Thymus (tissue), 14 donors: Measurements from ENCODE around the gene RPS6KL1. TPM values are rescaled to one million over a fixed set of nuclear protein-coding genes. Genes with fewer than 3 reads are reported as not detected.
A peak's percentile ranks its signal among the peaks of the same experiment; 100 is the strongest.

ENCODE experiments used
- DNase-seq, 9 donors: peaks; one replicate each; pipeline ENCODE4 v3.0.0-alpha.2; 2013; ENCODE audit warnings: low spot score in 9 of 9, low read depth in 6 of 9, missing footprints in 1 of 9
- H3K27ac ChIP-seq, 2 donors: one replicate each; pipeline ENCODE4 v1.5.1; 2013; ENCODE audit warnings: control low read depth in 1 of 2, low read depth in 1 of 2, low read length in 1 of 2, mild to moderate bottlenecking in 1 of 2, moderate library complexity in 1 of 2
- H3K27me3 ChIP-seq, 2 donors: one replicate each; pipeline ENCODE4 v1.5.1; 2013; ENCODE audit warnings: low read length in 1 of 2; ENCODE audit not compliant: control insufficient read depth in 2 of 2, insufficient read depth in 1 of 2
- H3K36me3 ChIP-seq, 2 donors: one replicate each; pipeline ENCODE4 v1.5.1; 2013; ENCODE audit warnings: low read length in 1 of 2, mild to moderate bottlenecking in 1 of 2, moderate library complexity in 1 of 2; ENCODE audit not compliant: control insufficient read depth in 2 of 2, insufficient read depth in 2 of 2
- H3K4me1 ChIP-seq, 2 donors: one replicate each; pipeline ENCODE4 v1.5.1; 2013; ENCODE audit warnings: low read length in 2 of 2; ENCODE audit not compliant: control insufficient read depth in 2 of 2, insufficient read depth in 2 of 2
- H3K4me3 ChIP-seq, 2 donors: one replicate each; pipeline ENCODE4 v1.5.1; 2013; ENCODE audit warnings: low read length in 2 of 2, control low read depth in 1 of 2, mild to moderate bottlenecking in 1 of 2
- H3K9me3 ChIP-seq, 2 donors: one replicate each; pipeline ENCODE4 v1.5.1; 2013; ENCODE audit warnings: low read length in 1 of 2, mild to moderate bottlenecking in 1 of 2; ENCODE audit not compliant: control insufficient read depth in 2 of 2, insufficient read depth in 1 of 2
- WGBS: extraction: QIAGEN DNeasy Blood & Tissue Kit; methylation state at CpG from one replicate; pipeline ENCODE4 v1.1.7; 2013; 5-methylcytosine and 5-hydroxymethylcytosine counted together
- long read RNA-seq, 10 donors: transcript quantifications; one replicate each; lab custom pipeline, GENCODE V29; 2026
- polyA plus RNA-seq: library from polyadenylated mRNA; stranded (reverse); fragments of 200-250 nt; gene quantifications from one replicate; pipeline ENCODE4 v1.2.3, GENCODE V29; 2013
- total RNA-seq: library from RNA; stranded (reverse); fragments of 120-200 nt; gene quantifications from one replicate; pipeline ENCODE4 v1.2.4, GENCODE V29; 2013
- donor health status: healthy.

The RPS6KL1 gene, protein sequence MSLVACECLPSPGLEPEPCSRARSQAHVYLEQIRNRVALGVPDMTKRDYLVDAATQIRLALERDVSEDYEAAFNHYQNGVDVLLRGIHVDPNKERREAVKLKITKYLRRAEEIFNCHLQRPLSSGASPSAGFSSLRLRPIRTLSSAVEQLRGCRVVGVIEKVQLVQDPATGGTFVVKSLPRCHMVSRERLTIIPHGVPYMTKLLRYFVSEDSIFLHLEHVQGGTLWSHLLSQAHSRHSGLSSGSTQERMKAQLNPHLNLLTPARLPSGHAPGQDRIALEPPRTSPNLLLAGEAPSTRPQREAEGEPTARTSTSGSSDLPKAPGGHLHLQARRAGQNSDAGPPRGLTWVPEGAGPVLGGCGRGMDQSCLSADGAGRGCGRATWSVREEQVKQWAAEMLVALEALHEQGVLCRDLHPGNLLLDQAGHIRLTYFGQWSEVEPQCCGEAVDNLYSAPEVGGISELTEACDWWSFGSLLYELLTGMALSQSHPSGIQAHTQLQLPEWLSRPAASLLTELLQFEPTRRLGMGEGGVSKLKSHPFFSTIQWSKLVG
- total RNA-seq (3.4 TPM), polyA plus RNA-seq (0.91 TPM)
- long read RNA-seq, donor 1 = 0 reads
- long read RNA-seq, donor 2 = 0 reads
- long read RNA-seq, donor 3 = 0 reads
- long read RNA-seq, donor 4 = 0 reads
- long read RNA-seq, donor 5 = 0 reads
- long read RNA-seq, donor 6 = 0 reads
- long read RNA-seq, donor 7 = 0 reads
- long read RNA-seq, donor 8 = 0 reads
- long read RNA-seq, donor 9 = 0 reads
- long read RNA-seq, donor 10, partial matches to known transcripts = 0 of 1 reads
- long read RNA-seq, donor 10, other reads (novel, unspliced or antisense) = 0 of 1 reads

GRCh38 chr14:74922752-74923401, at the start of gene RPS6KL1:
RPS6KL1 (minus strand) TSS chr14:74923260; CDS start chr14:74921541, 1,719 bp downstream.
- WGBS = 20% methylated on average over 51 of the region's 51 CpGs
- Histone ChIP-seq H3K27me3 (peaks cover 0 to 8% of the 10 kb centered on the region in 2 donors), H3K36me3 (no peaks in the 10 kb centered on the region), H3K9me3 (no peaks in the 10 kb centered on the region), H3K4me3 (peak within 1 kb of the TSS; percentile 49 to 52), H3K27ac (no peak within 1 kb of the TSS), H3K4me1 (peaks cover 0 to 13% of the 10 kb centered on the region in 2 donors)
- peak in 7 of 9 donors; percentile 44 to 83 (median 73) for DNase-seq

- Histone ChIP-seq H3K4me3 (no peak overlapping the region), H3K4me1 (peaks cover 5 to 17% of the 10 kb centered on the region in 2 donors), H3K27ac (no peak overlapping the region), H3K9me3 (no peaks in the 10 kb centered on the region), H3K36me3 (no peaks in the 10 kb centered on the region), H3K27me3 (no peaks in the 10 kb centered on the region)
- DNase-seq = no peak
- 93% methylated on average over 1 of the region's 1 CpG for WGBS
Observed at GRCh38 chr14:74968811-74969210, 45.8 kb upstream of the RPS6KL1 start.

DNA sequence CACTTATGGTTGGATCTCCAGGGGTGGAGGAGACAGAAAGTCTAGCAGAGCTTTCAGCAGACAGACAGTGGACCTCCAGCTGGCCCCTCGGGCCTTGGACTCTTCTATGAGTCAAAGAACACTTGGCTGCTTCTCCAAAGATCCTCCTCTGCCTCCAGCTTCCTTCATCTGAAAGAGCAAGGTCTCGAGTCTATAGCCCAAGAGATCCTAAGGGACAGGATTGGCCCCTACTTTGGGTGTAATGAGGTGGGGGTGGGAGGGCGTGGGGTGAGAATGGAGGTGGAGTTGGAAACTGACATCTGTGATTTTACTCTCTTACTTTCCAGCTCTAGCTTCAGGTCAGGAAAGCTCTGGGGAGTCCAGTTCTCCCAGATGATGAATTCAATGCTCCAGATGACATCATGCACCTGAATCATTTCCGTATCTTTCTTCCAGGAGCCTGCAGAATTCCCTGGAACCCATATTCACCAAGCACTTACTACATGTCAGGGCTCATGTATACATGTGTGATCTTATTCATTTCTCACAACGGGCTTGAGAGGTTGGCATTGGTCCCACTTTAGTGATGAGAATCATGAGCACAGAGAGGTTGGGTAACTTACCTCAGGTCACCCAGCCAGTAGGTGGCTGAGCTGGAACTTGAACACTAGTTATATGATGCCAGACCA, 42.6 kb upstream of the RPS6KL1 start:
- WGBS = 96% methylated on average over 5 of the region's 5 CpGs
- DNase-seq = no peak

DNA sequence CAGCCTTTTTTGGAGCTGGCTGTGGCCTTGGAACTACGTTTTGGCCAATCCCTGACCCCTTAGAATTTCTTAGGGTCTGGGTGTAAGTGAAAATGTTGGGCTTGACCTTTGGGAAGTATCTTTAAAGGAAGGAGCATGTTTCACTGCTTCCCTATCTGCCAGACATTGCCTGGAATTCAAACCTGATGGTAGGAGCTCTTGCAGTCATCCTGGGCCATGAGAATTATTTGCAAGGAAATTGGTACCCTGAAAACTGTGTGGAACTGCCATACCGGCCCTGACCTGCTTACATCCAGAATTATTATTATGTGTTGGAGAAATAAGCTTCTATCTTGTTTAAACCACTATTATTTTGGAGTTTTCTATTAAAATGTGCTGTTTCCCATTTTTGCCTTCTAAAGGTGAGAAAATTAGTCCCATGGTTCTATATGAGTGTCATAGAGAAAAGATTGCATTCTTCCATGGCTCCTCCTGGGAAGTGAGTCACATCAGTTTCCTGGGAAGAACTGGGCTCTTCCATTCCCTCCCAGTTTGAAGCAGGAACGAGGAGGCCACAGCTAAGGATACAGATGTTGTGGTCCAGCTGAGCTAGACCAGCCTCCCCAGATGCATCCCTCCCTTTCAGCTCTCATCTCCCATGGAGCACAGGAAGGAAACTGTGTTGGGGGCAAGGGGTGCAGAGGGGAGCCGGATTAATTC, 41.9 kb upstream of the RPS6KL1 start:
- no peak for DNase-seq
- Histone ChIP-seq H3K27me3 (no peaks in the 10 kb centered on the region), H3K4me1 (peaks cover 0 to 25% of the 10 kb centered on the region in 2 donors), H3K4me3 (no peak overlapping the region), H3K27ac (no peak overlapping the region), H3K36me3 (no peaks in the 10 kb centered on the region), H3K9me3 (no peaks in the 10 kb centered on the region)
- 68% methylated on average over 4 of the region's 4 CpGs for WGBS

More for the DNA sequence above, 42.6 kb upstream of the RPS6KL1 start:
- Histone ChIP-seq H3K36me3 (no peaks in the 10 kb centered on the region), H3K27ac (no peak overlapping the region), H3K4me1 (peaks cover 0 to 25% of the 10 kb centered on the region in 2 donors), H3K4me3 (no peak overlapping the region), H3K27me3 (no peaks in the 10 kb centered on the region), H3K9me3 (no peaks in the 10 kb centered on the region)

DNA sequence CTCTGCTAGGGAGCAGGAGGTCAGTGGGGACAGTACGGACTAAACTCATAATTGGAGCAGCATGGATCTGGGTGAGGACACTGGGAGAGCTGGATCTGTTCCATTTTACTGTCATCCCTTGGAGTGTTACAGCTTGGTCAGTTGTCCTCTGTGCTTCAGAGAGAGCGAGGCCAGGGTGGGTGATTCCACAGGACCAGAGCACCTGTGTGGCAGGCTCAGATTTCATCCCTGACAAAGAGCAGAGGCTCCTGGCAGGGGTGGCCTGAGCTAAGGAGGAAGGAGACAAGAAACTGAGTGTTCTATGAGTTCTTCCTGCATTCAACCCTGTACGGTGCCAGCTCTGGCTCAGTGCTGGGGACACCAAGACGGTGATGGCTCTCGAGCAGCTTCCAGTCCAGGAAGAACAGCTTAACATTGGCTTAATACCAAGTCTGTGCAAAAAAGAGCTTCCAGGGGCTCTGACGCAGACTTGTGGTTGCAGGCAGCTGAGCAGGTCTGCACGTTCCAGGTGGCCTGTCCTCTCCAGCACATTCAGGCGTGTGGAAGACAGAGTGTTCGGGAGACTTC, 40.7 kb upstream of the RPS6KL1 start:
- Histone ChIP-seq H3K27ac (no peak overlapping the region), H3K4me1 (peaks cover 0 to 25% of the 10 kb centered on the region in 2 donors), H3K4me3 (no peak overlapping the region), H3K9me3 (no peaks in the 10 kb centered on the region), H3K27me3 (no peaks in the 10 kb centered on the region), H3K36me3 (no peaks in the 10 kb centered on the region)
- DNase-seq = peak in 1 of 9 donors; percentile 33
- WGBS = 47% methylated on average over 9 of the region's 9 CpGs

DNA sequence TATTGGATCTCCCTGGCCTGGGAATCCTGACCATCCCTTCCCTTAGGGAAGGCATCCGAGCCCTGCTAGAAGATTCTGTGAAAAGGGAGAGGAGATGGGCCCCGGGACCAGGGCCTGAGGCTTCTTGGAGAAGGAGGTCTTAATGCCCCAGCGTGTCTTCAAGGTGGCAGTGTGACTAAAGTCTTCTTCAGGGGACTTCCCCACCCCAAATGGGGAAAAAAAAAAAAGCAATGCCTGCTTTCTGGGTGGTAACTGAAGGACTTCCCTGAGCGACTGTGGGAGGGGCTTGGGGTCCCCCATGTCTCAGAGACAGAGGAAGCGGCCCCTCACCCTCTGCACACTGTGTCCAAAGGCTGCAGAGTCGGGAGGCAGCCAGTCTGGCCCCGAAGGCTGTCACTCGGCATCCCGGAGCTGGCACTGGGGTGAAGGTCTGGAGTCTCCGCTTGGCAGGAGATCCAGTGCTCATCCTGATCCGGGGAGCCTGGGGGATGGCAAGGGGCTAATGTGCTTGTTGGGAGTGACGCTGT, 40.2 kb upstream of the RPS6KL1 start:
- no peaks in the 10 kb centered on the region for H3K9me3 ChIP-seq
- DNase-seq = no peak
- WGBS = 85% methylated on average over 12 of the region's 12 CpGs
- H3K36me3 ChIP-seq = no peaks in the 10 kb centered on the region
- H3K27me3 ChIP-seq = no peaks in the 10 kb centered on the region
- no peak overlapping the region for H3K27ac ChIP-seq
- H3K4me3 ChIP-seq = no peak overlapping the region
- peaks cover 0 to 25% of the 10 kb centered on the region in 2 donors for H3K4me1 ChIP-seq

DNA sequence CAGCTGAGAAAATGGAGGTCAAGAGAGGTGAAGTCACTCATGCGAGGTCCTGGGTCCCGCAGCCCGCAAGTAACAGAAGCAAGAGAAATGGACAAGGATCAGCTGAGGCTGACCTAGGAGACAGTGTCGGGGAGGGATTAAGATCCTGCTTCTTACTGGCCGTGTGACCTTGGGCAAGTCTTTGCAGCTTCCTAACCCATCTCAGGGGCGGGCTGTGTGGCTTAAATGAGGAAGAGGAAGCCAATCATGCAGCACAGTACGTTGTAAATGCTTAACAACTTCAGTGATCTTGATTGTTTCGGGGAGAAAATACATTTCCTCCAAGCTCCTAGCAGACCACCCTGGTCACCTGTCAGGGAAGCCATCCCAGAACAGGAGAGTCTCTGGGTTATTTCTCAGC, 39.4 kb upstream of the RPS6KL1 start:
- Histone ChIP-seq H3K36me3 (no peaks in the 10 kb centered on the region), H3K4me1 (peaks cover 0 to 25% of the 10 kb centered on the region in 2 donors), H3K9me3 (no peaks in the 10 kb centered on the region), H3K27ac (no peak overlapping the region), H3K27me3 (no peaks in the 10 kb centered on the region), H3K4me3 (no peak overlapping the region)
- DNase-seq = no peak
- 76% methylated on average over 8 of the region's 8 CpGs for WGBS

DNA sequence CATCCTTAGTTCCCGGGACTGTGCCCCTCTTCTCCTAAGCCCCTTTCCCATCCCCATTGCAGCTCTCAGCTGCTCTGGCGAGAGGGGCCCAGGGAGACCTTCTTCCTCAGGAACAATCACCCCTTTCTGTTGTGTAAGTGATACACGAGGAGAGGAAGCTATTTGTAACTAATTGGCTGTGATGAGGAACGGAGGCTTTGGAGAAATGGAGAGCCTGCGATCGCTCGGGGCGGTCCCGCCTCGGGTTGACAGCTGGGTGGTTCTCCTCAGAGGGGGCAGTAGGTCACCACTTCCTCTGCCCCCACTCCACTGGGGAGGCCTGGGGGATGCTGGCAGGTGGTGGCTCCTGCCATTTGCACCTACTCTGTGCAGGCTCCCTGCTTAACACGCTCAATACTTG, 39.0 kb upstream of the RPS6KL1 start:
- Histone ChIP-seq H3K4me3 (no peak overlapping the region), H3K36me3 (no peaks in the 10 kb centered on the region), H3K27ac (no peak overlapping the region), H3K27me3 (no peaks in the 10 kb centered on the region), H3K9me3 (no peaks in the 10 kb centered on the region), H3K4me1 (peaks cover 0 to 25% of the 10 kb centered on the region in 2 donors)
- no peak for DNase-seq
- 60% methylated on average over 11 of the region's 11 CpGs for WGBS
